GM18526 (cell line): ENCODE data around the gene NECTIN1.

Source experiments
- POLR2A ChIP-seq: IDR thresholded peaks from 3 replicates; pipeline ENCODE4 v1.6.1; 2011; ENCODE audit not compliant: insufficient read length; ENCODE audit errors: extremely low read depth

The NECTIN1 gene

DNA sequence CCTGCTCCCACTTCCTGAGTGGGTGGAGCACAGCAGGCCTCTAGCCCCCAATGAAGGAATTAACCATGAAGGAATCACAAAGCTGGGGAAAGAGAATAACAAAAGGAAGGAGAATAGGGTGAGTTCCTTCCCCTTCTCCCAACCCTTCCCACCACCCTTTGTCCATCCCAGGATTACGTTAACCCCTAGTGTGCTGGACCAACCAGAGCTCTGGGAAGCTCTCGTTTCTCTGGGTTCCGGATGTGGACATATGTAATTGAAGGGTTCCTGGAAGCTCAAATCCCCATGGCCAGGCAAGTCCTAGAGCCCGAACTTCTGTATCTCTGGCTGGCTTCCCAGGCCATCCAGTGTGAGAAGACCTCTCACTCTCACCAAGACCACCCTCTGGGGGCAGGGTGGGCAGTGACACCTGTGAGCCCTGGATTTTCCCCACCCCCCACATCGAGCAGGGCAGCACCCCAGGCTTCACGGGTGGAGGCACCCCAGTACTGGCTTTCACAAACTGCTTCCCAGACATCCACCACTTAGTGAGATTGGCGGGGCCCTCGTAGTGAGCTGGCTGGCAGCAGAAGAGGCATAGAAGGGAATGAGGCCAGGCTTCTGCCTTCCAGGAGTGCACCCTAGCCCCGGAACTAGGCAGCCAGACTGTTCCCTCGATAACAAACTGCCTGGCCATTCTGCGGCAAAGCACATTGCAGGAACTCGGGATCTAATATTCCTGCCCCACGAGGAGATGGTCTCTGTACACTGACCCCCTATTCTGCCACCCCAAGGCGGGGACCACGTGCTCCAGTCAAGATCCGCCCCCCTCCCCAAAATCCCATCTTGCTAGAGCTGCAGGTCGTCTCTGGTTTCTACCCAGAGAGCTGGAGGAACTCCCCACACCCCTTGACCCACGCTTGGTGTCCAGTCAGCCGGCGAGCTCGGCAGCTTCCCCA is 2.1 kb downstream of the NECTIN1 start:
- no peak for TF ChIP-seq POLR2A

- no peak for TF ChIP-seq POLR2A
These were observed 2.8 kb downstream of the NECTIN1 start for GRCh38 chr11:119726150-119726553.

GRCh38 chr11:119724956-119725355 is 4.0 kb downstream of the NECTIN1 start:
- no peak for TF ChIP-seq POLR2A

DNA sequence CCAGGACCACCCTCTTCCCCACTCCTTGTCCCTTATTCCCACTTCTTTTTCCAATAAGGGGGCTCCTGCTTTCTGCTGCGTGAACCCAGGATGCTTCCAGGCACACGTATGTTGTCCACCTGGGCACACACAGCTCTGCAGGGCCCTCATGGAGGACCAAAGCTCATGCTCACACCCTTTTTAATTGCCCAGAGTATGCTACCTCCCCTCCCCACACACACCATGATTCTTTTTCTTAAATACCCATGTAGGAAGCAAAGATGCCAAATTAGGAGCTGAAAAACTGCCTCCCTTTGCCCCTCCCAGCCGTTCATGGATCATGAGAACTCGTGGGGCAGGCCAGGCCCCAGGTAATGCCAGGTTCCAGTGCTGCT is 5.1 kb downstream of the NECTIN1 start:
- no peak for TF ChIP-seq POLR2A

DNA sequence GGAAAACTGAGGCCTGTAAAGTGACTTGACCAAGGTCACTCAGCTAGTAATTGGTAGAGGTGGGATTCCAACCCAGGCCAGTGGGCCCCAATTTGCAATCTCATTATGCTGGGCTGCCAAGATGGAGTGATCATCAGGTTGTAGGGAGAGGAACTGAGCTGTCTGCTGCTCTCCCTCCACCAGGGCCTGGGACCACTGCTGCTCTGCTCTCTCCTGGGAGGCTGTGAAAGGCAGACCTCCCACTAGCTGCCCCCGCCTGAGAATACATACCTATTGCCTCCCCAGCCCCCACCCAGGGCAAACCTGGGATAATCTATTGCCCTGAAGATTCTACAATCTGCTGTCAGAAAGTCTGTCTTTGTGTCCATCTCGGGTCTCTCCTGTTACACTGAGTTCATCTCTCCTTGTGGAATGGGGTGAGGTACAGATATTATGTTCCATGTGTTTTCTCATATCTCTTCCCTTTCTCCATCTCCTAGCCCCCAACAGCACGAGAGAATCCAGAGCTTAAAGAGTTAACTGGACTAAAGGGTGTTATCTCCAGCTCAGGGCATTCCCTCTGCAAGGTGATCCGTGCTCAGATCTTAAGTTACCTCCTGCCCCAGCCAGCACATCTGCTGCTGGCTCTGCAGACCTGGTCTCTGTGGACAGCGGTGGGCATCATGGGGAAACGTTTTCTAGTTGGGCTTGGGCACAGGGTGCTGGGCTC is 5.6 kb downstream of the NECTIN1 start:
- TF ChIP-seq POLR2A = no peak

- no peak for TF ChIP-seq POLR2A
These were observed 6.7 kb downstream of the NECTIN1 start for GRCh38 chr11:119722281-119722794.

- no peak for TF ChIP-seq POLR2A
These were observed 7.6 kb downstream of the NECTIN1 start for GRCh38 chr11:119721129-119722120.

GRCh38 chr11:119720311-119720913 is 8.6 kb downstream of the NECTIN1 start:
- TF ChIP-seq POLR2A = no peak

DNA sequence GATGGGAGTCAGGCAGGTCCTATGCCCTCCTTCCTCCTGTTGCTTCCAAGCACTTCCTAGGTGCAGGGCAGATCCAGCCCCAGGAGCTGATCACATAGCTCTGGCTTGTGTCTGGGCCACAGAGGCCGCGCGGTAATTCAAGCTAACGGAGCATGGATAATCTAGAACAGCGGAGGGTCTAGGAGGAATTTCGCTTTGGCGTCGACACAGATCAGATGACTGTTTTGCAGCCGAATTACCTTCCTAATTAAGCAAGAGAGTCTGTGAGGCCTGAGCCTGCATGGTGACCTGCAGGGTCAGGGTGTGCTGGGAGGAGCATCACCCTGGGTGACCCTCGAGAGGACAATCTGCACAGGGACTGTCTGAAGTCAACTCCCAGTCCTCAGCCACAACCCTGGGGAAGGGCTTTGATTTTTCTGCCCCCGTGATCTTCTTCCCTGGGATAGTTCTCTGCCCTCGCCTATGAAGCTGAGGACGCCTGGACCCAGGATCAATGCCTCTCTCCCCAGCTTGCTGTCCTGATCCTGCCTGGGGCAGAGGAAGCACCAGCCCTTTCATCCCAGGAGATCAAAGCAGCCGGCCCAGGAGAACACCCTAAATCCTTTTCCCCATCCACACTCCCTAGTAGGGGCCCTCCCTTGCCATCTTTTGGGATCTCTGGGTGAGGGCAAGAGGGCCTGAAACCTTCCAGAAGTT is 11.0 kb downstream of the NECTIN1 start:
- no peak for TF ChIP-seq POLR2A

DNA sequence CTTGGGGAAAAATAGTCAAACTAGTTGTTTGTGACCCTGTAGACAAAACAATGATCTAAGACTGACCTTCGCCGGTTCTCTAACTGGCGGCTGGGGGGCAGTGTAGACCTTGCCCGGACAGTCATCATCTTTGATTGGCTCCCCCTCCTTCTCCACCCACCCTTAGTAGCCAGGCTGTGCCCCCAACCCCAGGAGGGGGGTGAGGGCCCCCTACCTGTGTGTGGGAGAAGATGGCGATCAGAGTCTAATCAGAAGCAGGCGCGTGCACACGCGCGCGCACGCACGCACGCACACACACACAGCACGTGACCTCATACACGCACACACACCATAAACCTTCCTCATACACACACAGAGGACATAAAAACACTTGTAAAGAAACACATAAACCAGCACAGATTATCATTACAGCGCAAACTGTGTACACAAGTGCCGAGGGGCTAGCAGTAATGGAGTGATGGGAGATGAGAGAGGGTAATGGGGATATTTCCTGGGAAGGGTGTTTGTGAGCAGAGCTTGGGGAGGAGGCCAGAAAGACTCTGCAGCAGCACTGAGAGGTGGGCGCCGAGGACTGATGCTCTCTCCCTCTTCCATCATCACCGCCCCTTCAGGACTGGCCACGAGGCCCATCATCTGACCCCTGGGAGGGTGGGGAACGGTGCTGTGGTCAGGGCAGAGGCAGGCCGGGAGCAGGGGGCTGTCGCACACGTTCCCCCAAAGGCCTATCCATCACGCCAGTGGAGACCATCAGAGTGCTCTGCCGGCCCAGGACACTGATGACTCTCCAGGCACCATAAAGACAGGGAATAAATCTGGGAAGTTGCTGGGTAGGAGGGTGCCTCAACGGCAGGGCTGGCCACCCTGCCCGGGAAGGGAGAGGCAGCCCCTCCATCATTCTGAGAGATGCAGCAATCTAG is 12.2 kb downstream of the NECTIN1 start:
- no peak for TF ChIP-seq POLR2A

GRCh38 chr11:119714590-119714989 is 14.4 kb downstream of the NECTIN1 start:
- no peak for TF ChIP-seq POLR2A

- TF ChIP-seq POLR2A = no peak
These were observed 14.8 kb downstream of the NECTIN1 start for GRCh38 chr11:119714189-119714588.
